Mesothelial cell of epicardium (in vitro differentiated cells): ENCODE measurements around the gene OSER1. TPM values are rescaled to one million over a fixed set of nuclear protein-coding genes. Genes with fewer than 3 reads are reported as not detected.

Experiments
- DNase-seq, 2 experiments: peaks; one replicate each; pipeline ENCODE4 v3.0.0; 2021; ENCODE audit warnings: low spot score in 2 of 2; ENCODE audit not compliant: unreplicated experiment in 2 of 2
- H3K27ac Mint-ChIP-seq: 2 replicates; pipeline ENCODE4 v1.8.0; 2021; ENCODE audit warnings: mixed read lengths
- H3K27me3 Mint-ChIP-seq: 2 replicates; pipeline ENCODE4 v1.8.0; 2021; ENCODE audit warnings: low read depth, mixed read lengths
- H3K36me3 Mint-ChIP-seq: 2 replicates; pipeline ENCODE4 v1.8.0; 2021; ENCODE audit warnings: mixed read lengths
- H3K4me1 Mint-ChIP-seq: 2 replicates; pipeline ENCODE4 v1.8.0; 2021; ENCODE audit warnings: mixed read lengths
- H3K4me3 Mint-ChIP-seq: 2 replicates; pipeline ENCODE4 v1.8.0; 2021; ENCODE audit warnings: mild to moderate bottlenecking, moderate library complexity, mixed read lengths
- H3K9me3 Mint-ChIP-seq: 2 replicates; pipeline ENCODE4 v1.8.0; 2021; ENCODE audit warnings: mixed read lengths
- total RNA-seq: library from RNA; stranded (reverse); gene quantifications from 3 replicates; pipeline ENCODE4 v1.2.1, GENCODE V29; 2021
- TF ChIP-seq, protein P1 (sequence below): fragments of 200-600 bp; sonication (generic); IDR thresholded peaks from one replicate; pipeline ENCODE4 v1.5.0; 2021; ENCODE audit warnings: antibody characterized with exemption; ENCODE audit not compliant: unreplicated experiment

The OSER1 gene
- total RNA-seq, 1 donor from 2014 or later = 31.5 TPM

DNA sequence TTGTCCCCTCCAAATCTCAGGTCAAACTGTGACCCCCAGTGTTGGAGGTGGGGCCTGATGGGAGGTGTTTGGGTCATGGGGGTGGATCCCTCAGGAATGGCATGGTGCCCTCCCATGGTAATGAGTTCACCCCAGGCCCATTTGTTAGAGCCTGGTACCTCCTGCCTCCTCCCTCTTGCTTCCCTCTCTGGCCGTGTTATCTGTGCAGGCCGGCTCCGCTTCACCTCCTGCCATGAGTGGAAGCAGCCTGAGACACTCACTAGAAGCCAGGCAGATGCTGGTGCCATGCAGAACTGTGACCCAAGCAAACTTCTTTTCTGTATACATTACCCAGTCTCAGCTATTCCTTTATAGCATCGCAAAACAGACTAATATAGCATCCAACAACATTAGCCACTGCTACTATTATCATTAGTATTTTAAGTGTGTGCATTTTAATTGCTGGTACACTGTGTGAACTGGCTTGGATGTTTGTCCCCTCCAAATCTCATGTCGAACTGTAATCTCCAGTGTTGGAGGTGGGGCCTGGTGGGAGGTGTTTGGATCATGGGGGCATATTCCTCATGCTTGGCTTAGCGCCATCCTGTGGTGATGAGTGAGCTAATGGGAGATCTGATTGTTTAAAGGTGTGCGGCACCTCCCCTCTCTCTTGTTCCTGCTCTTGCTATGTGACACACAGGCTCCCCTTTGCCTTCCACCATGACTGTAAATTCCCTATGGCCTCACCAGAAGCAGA lies 12.2 kb upstream of the OSER1 start:
- H3K27ac Mint-ChIP-seq = no peak overlapping the region
- H3K27me3 Mint-ChIP-seq = no peaks in the 10 kb centered on the region
- no peak overlapping the region for H3K4me3 Mint-ChIP-seq
- DNase-seq = no peak
- H3K9me3 Mint-ChIP-seq = no peaks in the 10 kb centered on the region
- no peaks in the 10 kb centered on the region for H3K36me3 Mint-ChIP-seq
- H3K4me1 Mint-ChIP-seq = peaks cover 26% of the 10 kb centered on the region
- TF ChIP-seq, protein P1, sequence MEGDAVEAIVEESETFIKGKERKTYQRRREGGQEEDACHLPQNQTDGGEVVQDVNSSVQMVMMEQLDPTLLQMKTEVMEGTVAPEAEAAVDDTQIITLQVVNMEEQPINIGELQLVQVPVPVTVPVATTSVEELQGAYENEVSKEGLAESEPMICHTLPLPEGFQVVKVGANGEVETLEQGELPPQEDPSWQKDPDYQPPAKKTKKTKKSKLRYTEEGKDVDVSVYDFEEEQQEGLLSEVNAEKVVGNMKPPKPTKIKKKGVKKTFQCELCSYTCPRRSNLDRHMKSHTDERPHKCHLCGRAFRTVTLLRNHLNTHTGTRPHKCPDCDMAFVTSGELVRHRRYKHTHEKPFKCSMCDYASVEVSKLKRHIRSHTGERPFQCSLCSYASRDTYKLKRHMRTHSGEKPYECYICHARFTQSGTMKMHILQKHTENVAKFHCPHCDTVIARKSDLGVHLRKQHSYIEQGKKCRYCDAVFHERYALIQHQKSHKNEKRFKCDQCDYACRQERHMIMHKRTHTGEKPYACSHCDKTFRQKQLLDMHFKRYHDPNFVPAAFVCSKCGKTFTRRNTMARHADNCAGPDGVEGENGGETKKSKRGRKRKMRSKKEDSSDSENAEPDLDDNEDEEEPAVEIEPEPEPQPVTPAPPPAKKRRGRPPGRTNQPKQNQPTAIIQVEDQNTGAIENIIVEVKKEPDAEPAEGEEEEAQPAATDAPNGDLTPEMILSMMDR = no peak

DNA sequence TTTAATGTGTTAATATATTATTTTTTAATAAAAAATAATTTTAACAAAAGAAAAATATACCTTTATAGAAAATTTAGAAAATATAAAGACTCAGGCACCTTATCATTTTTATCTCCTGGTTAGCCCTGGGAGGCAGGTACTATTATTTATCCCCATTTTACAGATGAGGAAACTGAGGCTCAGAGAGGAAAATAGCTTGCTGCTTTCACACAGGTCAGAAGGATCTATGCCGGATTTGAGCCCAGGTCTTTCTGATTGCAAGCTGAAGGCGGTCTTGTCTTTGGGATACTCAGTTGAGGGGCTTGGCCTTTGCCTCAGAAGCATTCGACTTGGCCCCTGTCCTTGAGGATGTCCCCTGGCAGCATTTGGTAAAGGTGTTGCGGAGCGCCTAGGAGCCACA lies 11.5 kb upstream of the OSER1 start:
- Mint-ChIP-seq H3K9me3 (no peaks in the 10 kb centered on the region), H3K36me3 (peaks cover 1% of the 10 kb centered on the region), H3K27me3 (no peaks in the 10 kb centered on the region), H3K27ac (no peak overlapping the region), H3K4me1 (peaks cover 33% of the 10 kb centered on the region), H3K4me3 (no peak overlapping the region)
- TF ChIP-seq, protein P1 = no peak
- no peak for DNase-seq

- TF ChIP-seq, protein P1 = no peak
- H3K36me3 Mint-ChIP-seq = peaks cover 1% of the 10 kb centered on the region
Measured at GRCh38 chr20:44221368-44221954, 10.9 kb upstream of the OSER1 start.

DNA sequence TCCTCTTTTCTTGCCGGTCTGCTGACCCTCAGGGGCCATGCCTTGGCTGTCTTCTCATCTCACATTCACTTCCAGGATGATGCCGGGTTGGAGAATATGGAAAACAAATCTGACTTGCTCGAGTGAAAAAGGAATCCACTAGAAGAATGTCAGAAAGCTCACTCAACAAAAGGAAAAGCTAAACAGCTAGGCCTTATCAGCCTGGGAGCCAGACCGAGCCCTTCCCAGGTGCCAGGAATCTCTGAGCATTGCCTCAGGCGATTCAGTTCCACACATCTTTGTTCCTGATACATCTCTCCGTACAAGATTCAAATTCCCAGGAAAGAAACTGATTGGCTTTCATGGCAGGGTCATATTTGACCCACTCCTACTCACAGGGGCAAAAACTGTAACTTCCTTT lies 9.2 kb upstream of the OSER1 start:
- Mint-ChIP-seq H3K4me3 (peak overlapping the region; percentile 24), H3K36me3 (peaks cover 4% of the 10 kb centered on the region), H3K27ac (peak overlapping the region; percentile 97), H3K4me1 (peaks cover 36% of the 10 kb centered on the region), H3K9me3 (no peaks in the 10 kb centered on the region), H3K27me3 (no peaks in the 10 kb centered on the region)
- no peak for DNase-seq
- TF ChIP-seq, protein P1 = no peak

More at GRCh38 chr20:44221368-44221954, 10.9 kb upstream of the OSER1 start:
- Mint-ChIP-seq H3K27ac (no peak overlapping the region), H3K9me3 (no peaks in the 10 kb centered on the region), H3K4me1 (peaks cover 33% of the 10 kb centered on the region), H3K27me3 (no peaks in the 10 kb centered on the region), H3K4me3 (no peak overlapping the region)
- DNase-seq = no peak

DNA sequence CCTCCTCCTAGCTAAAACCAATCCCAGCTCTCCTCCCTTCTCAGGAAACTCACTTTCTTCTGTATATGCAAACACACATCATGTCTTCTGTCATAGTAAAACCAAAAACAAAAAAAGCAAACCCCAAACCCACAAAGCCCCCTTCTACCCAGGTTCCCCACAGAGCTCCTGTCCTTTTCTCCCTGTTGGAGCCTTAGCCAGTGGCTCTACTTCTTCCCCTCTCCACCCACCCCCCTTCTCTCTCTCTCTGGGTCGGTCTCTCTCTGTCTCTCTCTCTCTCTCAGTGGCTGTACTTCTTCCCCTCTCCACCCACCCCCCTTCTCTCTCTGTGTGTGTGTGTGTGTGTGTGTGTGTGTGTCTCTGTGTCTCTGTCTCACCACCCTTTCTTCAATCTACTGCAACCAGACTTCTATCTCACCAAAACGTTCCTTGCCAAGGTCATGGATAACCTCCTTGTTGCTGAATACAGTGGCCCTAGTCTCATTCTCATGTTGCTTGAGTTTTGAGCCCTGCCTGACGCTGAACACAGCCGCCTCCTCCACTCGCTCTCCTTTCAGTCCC lies 8.7 kb upstream of the OSER1 start:
- H3K9me3 Mint-ChIP-seq = no peaks in the 10 kb centered on the region
- peak overlapping the region; percentile 97 for H3K27ac Mint-ChIP-seq
- H3K36me3 Mint-ChIP-seq = peaks cover 4% of the 10 kb centered on the region
- DNase-seq = no peak
- peak overlapping the region; percentile 24 for H3K4me3 Mint-ChIP-seq
- peaks cover 36% of the 10 kb centered on the region for H3K4me1 Mint-ChIP-seq
- TF ChIP-seq, protein P1 = no peak
- H3K27me3 Mint-ChIP-seq = no peaks in the 10 kb centered on the region
